Endothelial cell of umbilical vein (primary cell): ENCODE results near the gene EXOC1. TPM values are rescaled to one million over a fixed set of nuclear protein-coding genes. Genes with fewer than 3 reads are reported as not detected.

Experiments
- BruUV-seq: library from RNA; stranded (reverse); fragments of 400-500 nt; replicated peaks from 2 replicates; lab custom pipeline; 2021; lab: Mats Ljungman, UMichigan
- CTCF ChIA-PET: fragments of 300-600, 350-600 bp; sonication (Branson Sonifier 250); formaldehyde crosslinking; loops from one replicate; lab custom pipeline; 2021; ENCODE audit warnings: antibody characterized with exemption, inconsistent platforms; lab: Charles Lee
- POLR2A ChIA-PET: fragments of 300-600, 350-600 bp; sonication (Branson Sonifier 250); formaldehyde crosslinking; loops from one replicate; lab custom pipeline; 2021; ENCODE audit warnings: antibody characterized with exemption, inconsistent platforms; lab: Charles Lee
- DNase-seq: peaks from one replicate; pipeline ENCODE4 v3.0.0-alpha.2; 2011; ENCODE audit warnings: low read depth, low spot score
- FAIRE-seq: peaks from 2 replicates; lab custom pipeline; 2011; peaks lifted over from hg19 to GRCh38; lab: Jason Lieb, UNC
- H2AFZ ChIP-seq: 2 replicates; pipeline ENCODE4 v1.6.0; 2012; ENCODE audit warnings: low read depth, low read length, control low read depth, inconsistent platforms
- H3K27ac ChIP-seq: 2 replicates; pipeline ENCODE4 v1.5.1; 2011; ENCODE audit warnings: low read depth, mild to moderate bottlenecking, control low read depth, low read length, moderate library complexity; ENCODE audit not compliant: insufficient read depth
- H3K27me3 ChIP-seq, 2 experiments: 2 replicates each; pipeline versions ENCODE4 v1.6.0 to v1.6.1; 2011; ENCODE audit warnings: low read length in 2 of 2, mixed read lengths in 1 of 2; ENCODE audit not compliant: control insufficient read depth in 2 of 2, insufficient read depth in 2 of 2
- H3K36me3 ChIP-seq, 2 experiments: 2 replicates in 1 of 2; 3 replicates in 1 of 2; pipeline ENCODE4 v1.5.1; 2011; ENCODE audit warnings: low read length in 2 of 2, mild to moderate bottlenecking in 1 of 2, moderate library complexity in 1 of 2; ENCODE audit not compliant: control insufficient read depth in 2 of 2, insufficient read depth in 2 of 2; ENCODE audit errors: extremely low read depth in 1 of 2
- H3K4me1 ChIP-seq: 3 replicates; pipeline ENCODE4 v1.5.1; 2011; ENCODE audit warnings: mild to moderate bottlenecking, low read length; ENCODE audit not compliant: control insufficient read depth, insufficient read depth; ENCODE audit errors: extremely low read depth
- H3K4me2 ChIP-seq: 2 replicates; pipeline ENCODE4 v1.6.1; 2011; ENCODE audit warnings: low read length, control low read depth, mixed read lengths; ENCODE audit not compliant: insufficient read depth
- H3K4me3 ChIP-seq, 3 experiments: fragments of 200-600 bp in 1 of 3; sonication (generic), shearing (Covaris generic) in 1 of 3; replicated peaks in 1 of 3; 2 replicates each; pipeline ENCODE4 v1.5.1; 2011 to 2016; ENCODE audit warnings: control low read depth in 3 of 3, low read length in 3 of 3, mild to moderate bottlenecking in 2 of 3, inconsistent platforms in 1 of 3, low read depth in 1 of 3, moderate library complexity in 1 of 3; ENCODE audit not compliant: insufficient read depth in 1 of 3
- H3K79me2 ChIP-seq: 2 replicates; pipeline ENCODE4 v1.6.0; 2012; ENCODE audit warnings: low read length, inconsistent platforms; ENCODE audit not compliant: control insufficient read depth, insufficient read depth
- H3K9ac ChIP-seq: replicated peaks from 2 replicates; pipeline ENCODE3; 2011; ENCODE audit warnings: low read length, control low read depth; ENCODE audit not compliant: insufficient read depth; ENCODE audit errors: extremely low read depth
- H3K9me1 ChIP-seq: replicated peaks from 3 replicates; pipeline ENCODE4 v1.6.0; 2011; ENCODE audit warnings: mild to moderate bottlenecking, low read length; ENCODE audit not compliant: control insufficient read depth, insufficient read depth; ENCODE audit errors: extremely low read depth
- H3K9me3 ChIP-seq: replicated peaks from 2 replicates; pipeline ENCODE4 v1.5.1; 2012; ENCODE audit warnings: low read length, inconsistent platforms; ENCODE audit not compliant: control insufficient read depth, insufficient read depth
- H4K20me1 ChIP-seq: replicated peaks from 2 replicates; pipeline ENCODE3; 2011; ENCODE audit warnings: mild to moderate bottlenecking, low read length; ENCODE audit not compliant: control insufficient read depth, insufficient read depth; ENCODE audit errors: extremely low read depth
- CTCF ChIP-seq, 2 donors: IDR thresholded peaks; 1 replicate in 1 of 2; 2 replicates in 1 of 2; pipeline ENCODE4 v1.5.1; 2011; ENCODE audit warnings: low read length in 2 of 2, mild to moderate bottlenecking in 2 of 2, moderate library complexity in 2 of 2, control low read depth in 1 of 2, inconsistent platforms in 1 of 2, low read depth in 1 of 2; ENCODE audit not compliant: insufficient read depth in 1 of 2; ENCODE audit errors: extremely low read depth in 1 of 2
- EZH2 ChIP-seq: IDR thresholded peaks from 2 replicates; pipeline ENCODE4 v1.6.1; 2012; ENCODE audit warnings: borderline replicate concordance, low read depth, mild to moderate bottlenecking, moderate library complexity, low read length, inconsistent platforms; ENCODE audit not compliant: severe bottlenecking
- FOS ChIP-seq: IDR thresholded peaks from 2 replicates; pipeline ENCODE4 v1.6.1; 2011; ENCODE audit warnings: mild to moderate bottlenecking, low read length, moderate library complexity, borderline replicate concordance; ENCODE audit not compliant: insufficient read depth
- GATA2 ChIP-seq: IDR thresholded peaks from 2 replicates; pipeline ENCODE4 v1.7.0; 2011; ENCODE audit warnings: low read depth, mild to moderate bottlenecking, moderate library complexity, mixed read lengths, low read length; ENCODE audit not compliant: insufficient read length, insufficient read depth
- JUN ChIP-seq: IDR thresholded peaks from 2 replicates; pipeline ENCODE4 v1.6.1; 2011; ENCODE audit warnings: borderline replicate concordance, low read depth; ENCODE audit not compliant: insufficient read length, insufficient read depth
- MAX ChIP-seq: IDR thresholded peaks from 2 replicates; pipeline ENCODE4 v1.6.1; 2011; ENCODE audit not compliant: insufficient read depth, insufficient read length
- MYC ChIP-seq: IDR thresholded peaks from one replicate; pipeline ENCODE4 v1.6.1; 2011; ENCODE audit warnings: mild to moderate bottlenecking, low read depth, low read length
- POLR2A ChIP-seq: IDR thresholded peaks from 2 replicates; pipeline ENCODE4 v1.6.1; 2012; ENCODE audit warnings: low read depth, mild to moderate bottlenecking, control low read depth, low read length
- POLR2AphosphoS5 ChIP-seq: IDR thresholded peaks from 2 replicates; pipeline ENCODE4 v1.6.1; 2012; ENCODE audit warnings: low read depth, mild to moderate bottlenecking, control low read depth, low read length, moderate library complexity; ENCODE audit not compliant: insufficient read depth
- dilution Hi-C: fragments of 300-500 bp; cut with MboI; formaldehyde crosslinking; loops from one replicate; pipeline ENCODE4 v1.15.0; 2019; ENCODE audit warnings: low sequenced_read_pairs; ENCODE audit not compliant: extremely low pct_ligation_motif_present
- intact Hi-C: fragments of 100-400 bp; cut with micrococcal nuclease; formaldehyde crosslinking; loops from one replicate; pipeline ENCODE4 v1.10.0; 2022
- polyA plus RNA-seq, 4 experiments: library from polyadenylated mRNA; depleted of rRNA in 3 of 4; stranded (reverse) in 3 of 4; unstranded in 1 of 4; fragments of >200 nt; gene quantifications; 2 replicates each; pipeline versions ENCODE4 v1.2.1 to v1.2.3, GENCODE V29; 2011 to 2012; ENCODE audit warnings: missing spikeins in 1 of 4
- total RNA-seq: library from RNA; stranded (reverse); gene quantifications from 2 replicates; pipeline ENCODE4 v1.2.3, GENCODE V29; 2021

Gene EXOC1
- total and polyA plus RNA-seq, 2 donors (not counting 3 experiments of a cell fraction or from before 2014, with no cell fraction given): 11.6 to 33.3 TPM

- ChIA-PET POLR2A (no interaction called here), CTCF (no interaction called here)
- Histone ChIP-seq H2AFZ (no peak overlapping the region), H3K36me3 (peaks cover 5 to 7% of the 10 kb centered on the region in 2 experiments), H3K9me1 (peaks cover 3% of the 10 kb centered on the region), H3K27me3 (no peaks in the 10 kb centered on the region), H3K4me1 (no peaks in the 10 kb centered on the region), H3K79me2 (no peaks in the 10 kb centered on the region), H3K9me3 (no peaks in the 10 kb centered on the region), H3K4me2 (no peak overlapping the region), H3K27ac (no peak overlapping the region), H3K9ac (no peak overlapping the region), H3K4me3 (no peak overlapping the region), H4K20me1 (no peaks in the 10 kb centered on the region)
- intact Hi-C loops: no loop called here
- TF ChIP-seq MAX (no peak), FOS (no peak), MYC (no peak), CTCF (IDR thresholded peaks at IDR 0.05; ENCODE audit: extremely low read depth in 1 of 2, insufficient read depth in 1 of 2, low read depth in 1 of 2, low read length in 2 of 2) (no peak), EZH2 (no peak), POLR2AphosphoS5 (no peak), JUN (no peak), POLR2A (no peak), GATA2 (no peak)
- no TSS peak for BruUV-seq
- dilution Hi-C loops: no loop called here
- DNase-seq: no peak
- FAIRE-seq: no peak
Measured at GRCh38 chr4:55896622-55897021, 43.2 kb downstream of the EXOC1 start.
